Lower lobe of right lung (tissue), 2 donors: ENCODE measurements around the gene FBLN2. TPM values are rescaled to one million over a fixed set of nuclear protein-coding genes. Genes with fewer than 3 reads are reported as not detected.

Source experiments
- ATAC-seq, 2 donors: fragments of 200-7000 bp; cut with Tn5 transposase; one replicate each; pipeline ENCODE4 v1.9.1; 2020 to 2022; ENCODE audit warnings: mild to moderate bottlenecking in 2 of 2, moderate library complexity in 2 of 2
- DNase-seq: peaks from one replicate; pipeline ENCODE4 v3.0.0-alpha.2; 2020
- H3K27ac ChIP-seq: fragments of 200-600 bp; one replicate; pipeline ENCODE4 v1.8.0; 2022
- H3K27me3 ChIP-seq: fragments of 200-600 bp; one replicate; pipeline ENCODE4 v1.8.0; 2022; ENCODE audit warnings: low read depth
- H3K36me3 ChIP-seq: fragments of 200-600 bp; one replicate; pipeline ENCODE4 v1.8.0; 2022; ENCODE audit warnings: mild to moderate bottlenecking
- H3K4me1 ChIP-seq: fragments of 200-600 bp; one replicate; pipeline ENCODE4 v1.8.0; 2022
- H3K4me3 ChIP-seq: fragments of 200-600 bp; one replicate; pipeline ENCODE4 v1.8.0; 2022; ENCODE audit warnings: mild to moderate bottlenecking
- H3K9me3 ChIP-seq: fragments of 200-600 bp; one replicate; pipeline ENCODE4 v1.8.0; 2022
- CTCF ChIP-seq: fragments of 200-600 bp; IDR thresholded peaks from one replicate; pipeline ENCODE4 v1.8.0; 2022; ENCODE audit warnings: antibody characterized with exemption, mild to moderate bottlenecking
- intact Hi-C: fragments of 100-400 bp; cut with DNase I; formaldehyde crosslinking; loops from one replicate; pipeline ENCODE4 v1.11.0; 2022
- total RNA-seq: library from RNA; stranded (reverse); fragmentation: NEBNext Ultra II Directional; extraction: Animal tissue kit (Norgen Biotek cat#: 25700); gene quantifications from one replicate; pipeline ENCODE4 v1.2.1, GENCODE V29; 2021
- donor health status: DM: no; HTN: yes; CAD: no; lungs with severe emphysema.

The FBLN2 gene
- total RNA-seq, 1 donor from 2014 or later, result 40.8 TPM

DNA sequence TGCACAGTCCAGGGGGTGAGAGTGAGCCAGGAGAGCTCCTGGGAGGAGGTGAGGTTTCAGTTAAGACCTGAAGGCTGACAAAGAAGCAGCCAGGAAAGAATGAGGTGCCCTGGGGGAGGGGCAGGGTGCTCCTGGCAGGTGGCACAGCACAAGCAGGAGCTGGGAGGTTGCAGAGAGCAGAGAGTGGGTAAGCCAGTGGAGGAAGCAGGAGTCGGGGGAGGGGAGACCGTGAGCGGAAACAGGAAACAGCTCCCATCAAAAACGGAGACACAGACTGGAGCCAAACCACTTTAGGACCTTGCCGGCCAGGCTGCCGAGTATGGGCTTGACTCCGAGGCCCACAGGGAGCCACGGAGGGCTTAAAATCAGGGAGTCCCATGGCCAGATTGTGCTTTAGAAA is 12.1 kb upstream of the FBLN2 start:
- Histone ChIP-seq H3K4me3 (no peak overlapping the region), H3K27ac (no peak overlapping the region), H3K27me3 (no peaks in the 10 kb centered on the region), H3K9me3 (peaks cover 6% of the 10 kb centered on the region), H3K36me3 (no peaks in the 10 kb centered on the region), H3K4me1 (no peaks in the 10 kb centered on the region)
- ATAC-seq (no peak), DNase-seq (no peak)
- no peak for TF ChIP-seq CTCF
- intact Hi-C loops, result no loop called here

GRCh38 chr3:13537244-13537908 is 11.5 kb upstream of the FBLN2 start:
- intact Hi-C loops, result no loop called here
- Histone ChIP-seq H3K27me3 (no peaks in the 10 kb centered on the region), H3K4me3 (no peak overlapping the region), H3K27ac (no peak overlapping the region), H3K9me3 (peaks cover 6% of the 10 kb centered on the region), H3K4me1 (no peaks in the 10 kb centered on the region), H3K36me3 (no peaks in the 10 kb centered on the region)
- TF ChIP-seq CTCF, result no peak
- ATAC-seq (no peak), DNase-seq (no peak)

DNA sequence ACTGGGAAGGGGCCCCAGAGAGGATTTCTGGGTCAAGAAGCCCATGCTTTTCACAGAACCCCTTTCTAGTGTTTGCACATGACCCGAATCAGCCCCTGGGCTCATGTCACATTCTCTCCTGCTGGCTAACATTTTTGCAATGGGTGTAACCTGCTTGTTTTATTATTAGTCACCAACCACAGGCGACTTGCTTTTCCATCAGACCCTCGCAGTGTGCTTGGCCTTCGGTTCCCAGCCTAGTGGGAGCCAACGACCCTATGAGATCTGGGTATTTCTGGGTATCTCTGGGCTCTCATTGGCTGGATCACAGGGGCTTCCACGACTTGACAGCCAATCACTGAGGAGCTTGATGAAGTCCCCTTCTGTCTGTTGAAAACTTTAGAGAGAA is 11.0 kb upstream of the FBLN2 start:
- Histone ChIP-seq H3K4me1 (no peaks in the 10 kb centered on the region), H3K27ac (no peak overlapping the region), H3K4me3 (no peak overlapping the region), H3K27me3 (no peaks in the 10 kb centered on the region), H3K9me3 (peaks cover 6% of the 10 kb centered on the region), H3K36me3 (no peaks in the 10 kb centered on the region)
- TF ChIP-seq CTCF, result no peak
- DNase-seq (no peak), ATAC-seq (no peak)
- intact Hi-C loops, result no loop called here

DNA sequence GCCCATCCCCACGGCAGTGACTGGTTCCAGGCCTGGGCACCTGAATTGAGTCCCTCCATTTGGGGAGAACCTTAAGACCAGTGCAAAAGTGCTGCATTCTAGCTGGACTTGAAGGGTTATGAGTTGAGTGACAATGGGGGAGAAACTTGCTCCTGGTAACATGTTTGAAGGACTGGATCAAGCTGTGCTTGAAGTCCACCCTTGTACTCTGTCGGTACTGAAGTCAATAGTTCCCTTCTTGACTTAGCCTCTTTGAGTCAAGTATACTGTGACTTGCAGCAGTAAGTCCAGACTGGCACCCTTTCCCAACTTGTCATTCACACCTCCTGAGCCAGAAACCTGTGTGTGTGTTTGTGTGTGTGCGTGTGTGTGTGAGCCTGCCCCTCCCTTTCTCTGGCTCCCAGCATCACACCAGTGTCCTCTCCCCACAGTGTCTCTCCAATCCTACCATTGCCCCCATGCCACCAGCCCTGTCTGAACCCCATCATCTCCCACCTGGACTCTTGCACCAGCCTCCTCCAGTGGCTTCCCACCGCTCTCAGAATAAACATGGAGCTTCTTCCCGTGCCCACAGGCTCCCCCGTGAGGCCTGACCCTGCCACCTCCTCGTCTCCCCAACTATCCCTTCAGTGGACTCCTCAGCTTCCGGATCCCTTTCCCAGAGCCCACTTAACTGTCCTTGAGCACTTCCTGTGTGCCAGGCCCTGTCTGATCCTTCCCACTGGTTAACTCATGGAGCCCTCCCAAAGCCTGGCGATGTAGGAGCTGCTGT is 10.2 kb upstream of the FBLN2 start:
- DNase-seq, result no peak
- Histone ChIP-seq H3K36me3 (no peaks in the 10 kb centered on the region), H3K27ac (no peak overlapping the region)

GRCh38 chr3:13539292-13539638 is 9.7 kb upstream of the FBLN2 start:
- ATAC-seq, result peak in 1 of 2 donors; percentile 19
- Histone ChIP-seq H3K4me3 (no peak overlapping the region), H3K9me3 (peaks cover 6% of the 10 kb centered on the region), H3K27ac (no peak overlapping the region), H3K27me3 (peaks cover 3% of the 10 kb centered on the region), H3K4me1 (no peaks in the 10 kb centered on the region), H3K36me3 (no peaks in the 10 kb centered on the region)
- TF ChIP-seq CTCF, result no peak
- intact Hi-C loops, result no loop called here
- no peak for DNase-seq

More for the DNA sequence above, 10.2 kb upstream of the FBLN2 start:
- H3K27me3 ChIP-seq, result no peaks in the 10 kb centered on the region
- no peak for ATAC-seq
- no peak overlapping the region for H3K4me3 ChIP-seq
- no peak for TF ChIP-seq CTCF
- H3K9me3 ChIP-seq, result peaks cover 6% of the 10 kb centered on the region
- intact Hi-C loops, result no loop called here
- H3K4me1 ChIP-seq, result no peaks in the 10 kb centered on the region
